Posterior cingulate gyrus (tissue), 11 donors: ENCODE measurements around the gene KRT4.
A peak's percentile ranks its signal among the peaks of the same experiment; 100 is the strongest.

Source experiments
- DNase-seq, 10 donors: peaks; one replicate each; pipeline versions ENCODE4 v3.0.0 to v3.0.0-alpha.2; 2020 to 2021; ENCODE audit warnings: mixed read lengths in 3 of 10
- intact Hi-C: fragments of 100-400 bp; cut with DNase I; formaldehyde crosslinking; loops from one replicate; pipeline ENCODE4 v1.15.1; 2023

Gene KRT4

GRCh38 chr12:52781399-52782082, 32.4 kb downstream of the KRT4 start:
- DNase-seq, result no peak
- intact Hi-C loops, result no loop called here

- DNase-seq, result no peak
- intact Hi-C loops, result no loop called here
Measured at GRCh38 chr12:52779914-52780313, 34.0 kb downstream of the KRT4 start.

GRCh38 chr12:52778833-52779232, 35.1 kb downstream of the KRT4 start:
- no peak for DNase-seq
- intact Hi-C loops, result no loop called here

GRCh38 chr12:52777566-52777965, 36.4 kb downstream of the KRT4 start:
- intact Hi-C loops, result no loop called here

GRCh38 chr12:52776913-52777395, 37.0 kb downstream of the KRT4 start, which contains the start of gene KRT76:
TSS of gene KRT76 (minus strand) at chr12:52777345. CDS start at chr12:52777291, 54 bp downstream.
- intact Hi-C loops, result no loop called here
- DNase-seq, result peak in 1 of 10 donors; percentile 67

More at GRCh38 chr12:52777566-52777965, 36.4 kb downstream of the KRT4 start:
- DNase-seq, result no peak

- no peak for DNase-seq
- intact Hi-C loops, result no loop called here
Measured at GRCh38 chr12:52776435-52776834, 37.5 kb downstream of the KRT4 start.

GRCh38 chr12:52774629-52775250, 39.2 kb downstream of the KRT4 start:
- no peak for DNase-seq
- intact Hi-C loops, result no loop called here

GRCh38 chr12:52772772-52773171, 41.1 kb downstream of the KRT4 start:
- intact Hi-C loops, result no loop called here
- no peak for DNase-seq

- intact Hi-C loops, result no loop called here
- no peak for DNase-seq
Measured at GRCh38 chr12:52772188-52772587, 41.7 kb downstream of the KRT4 start.

GRCh38 chr12:52771505-52771904, 42.4 kb downstream of the KRT4 start:
- intact Hi-C loops, result no loop called here
- DNase-seq, result no peak

GRCh38 chr12:52771088-52771487, 42.8 kb downstream of the KRT4 start:
- no peak for DNase-seq
- intact Hi-C loops, result no loop called here

- intact Hi-C loops, result no loop called here
- DNase-seq, result no peak
Measured at GRCh38 chr12:52769946-52770345, 44.0 kb downstream of the KRT4 start.

- intact Hi-C loops, result no loop called here
- no peak for DNase-seq
Measured at GRCh38 chr12:52769354-52769753, 44.6 kb downstream of the KRT4 start.

- intact Hi-C loops, result no loop called here
- DNase-seq, result no peak
Measured at GRCh38 chr12:52768479-52769200, 45.3 kb downstream of the KRT4 start.

GRCh38 chr12:52767427-52767826, 46.5 kb downstream of the KRT4 start:
- intact Hi-C loops, result no loop called here
- DNase-seq, result no peak

- intact Hi-C loops, result no loop called here
- no peak for DNase-seq
Measured at GRCh38 chr12:52767020-52767379, 46.9 kb downstream of the KRT4 start.

- intact Hi-C loops, result no loop called here
- no peak for DNase-seq
Measured at GRCh38 chr12:52766351-52767019, 47.4 kb downstream of the KRT4 start.

GRCh38 chr12:52765702-52766101, 48.2 kb downstream of the KRT4 start:
- intact Hi-C loops, result no loop called here
- no peak for DNase-seq

- intact Hi-C loops, result no loop called here
- no peak for DNase-seq
Measured at GRCh38 chr12:52763991-52764390, 49.9 kb downstream of the KRT4 start.

- intact Hi-C loops, result no loop called here
- DNase-seq, result no peak
Measured at GRCh38 chr12:52763036-52763659, 50.8 kb downstream of the KRT4 start.

- no peak for DNase-seq
- intact Hi-C loops, result no loop called here
Measured at GRCh38 chr12:52761802-52762201, 52.1 kb downstream of the KRT4 start.
